ENCODE results near the gene ANAPC13.

DNA sequence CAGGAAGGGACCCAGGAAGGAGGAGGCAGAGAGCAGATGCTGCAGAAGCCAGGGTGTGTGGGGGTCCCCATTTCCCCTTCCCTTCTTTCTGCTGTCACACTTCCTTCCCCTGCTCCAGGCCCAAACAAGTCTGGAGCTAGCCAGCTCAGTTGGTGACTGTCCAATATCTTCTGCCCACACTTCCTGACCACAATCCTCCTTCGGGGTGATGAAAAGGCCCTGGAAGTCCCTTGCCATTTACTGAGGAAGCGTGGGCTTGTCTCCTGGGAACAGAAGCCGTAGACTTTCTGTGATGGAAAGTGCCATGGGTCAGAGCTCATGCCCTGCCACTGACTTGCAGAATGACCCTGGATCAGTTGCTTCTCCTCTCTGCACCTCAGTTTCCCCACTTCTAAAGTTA lies 39.0 kb downstream of the ANAPC13 start:
- TF ChIP-seq, protein P1, sequence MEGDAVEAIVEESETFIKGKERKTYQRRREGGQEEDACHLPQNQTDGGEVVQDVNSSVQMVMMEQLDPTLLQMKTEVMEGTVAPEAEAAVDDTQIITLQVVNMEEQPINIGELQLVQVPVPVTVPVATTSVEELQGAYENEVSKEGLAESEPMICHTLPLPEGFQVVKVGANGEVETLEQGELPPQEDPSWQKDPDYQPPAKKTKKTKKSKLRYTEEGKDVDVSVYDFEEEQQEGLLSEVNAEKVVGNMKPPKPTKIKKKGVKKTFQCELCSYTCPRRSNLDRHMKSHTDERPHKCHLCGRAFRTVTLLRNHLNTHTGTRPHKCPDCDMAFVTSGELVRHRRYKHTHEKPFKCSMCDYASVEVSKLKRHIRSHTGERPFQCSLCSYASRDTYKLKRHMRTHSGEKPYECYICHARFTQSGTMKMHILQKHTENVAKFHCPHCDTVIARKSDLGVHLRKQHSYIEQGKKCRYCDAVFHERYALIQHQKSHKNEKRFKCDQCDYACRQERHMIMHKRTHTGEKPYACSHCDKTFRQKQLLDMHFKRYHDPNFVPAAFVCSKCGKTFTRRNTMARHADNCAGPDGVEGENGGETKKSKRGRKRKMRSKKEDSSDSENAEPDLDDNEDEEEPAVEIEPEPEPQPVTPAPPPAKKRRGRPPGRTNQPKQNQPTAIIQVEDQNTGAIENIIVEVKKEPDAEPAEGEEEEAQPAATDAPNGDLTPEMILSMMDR (IDR thresholded peaks at IDR 0.05), result no peak
- no peak for TF ChIP-seq POLR2A (IDR thresholded peaks at IDR 0.05)

Measured in adrenal gland (tissue), 5 donors.